Peyer's patch (tissue), 4 donors: Measurements from ENCODE around the gene CELF2. TPM values are rescaled to one million over a fixed set of nuclear protein-coding genes. Genes with fewer than 3 reads are reported as not detected.

Experiments used
- DNase-seq, 3 donors: peaks; one replicate each; pipeline ENCODE4 v3.0.0-alpha.2; 2017 to 2019
- H3K27ac ChIP-seq, 4 donors: fragments of 200-600 bp; sonication (generic); one replicate each; pipeline ENCODE4 v1.5.1; 2016 to 2019
- H3K27me3 ChIP-seq, 2 donors: fragments of 200-600 bp; sonication (generic); one replicate each; pipeline ENCODE4 v1.5.1; 2019
- H3K36me3 ChIP-seq, 3 donors: fragments of 200-600 bp; sonication (generic); one replicate each; pipeline ENCODE4 v1.5.1; 2016 to 2019
- H3K4me1 ChIP-seq, 4 donors: fragments of 200-600 bp; sonication (generic); one replicate each; pipeline ENCODE4 v1.5.1; 2016 to 2019
- H3K4me3 ChIP-seq, 4 donors: fragments of 200-600 bp; sonication (generic); 1 replicate in 3 of 4; 2 replicates in 1 of 4; pipeline ENCODE4 v1.5.1; 2016 to 2019; ENCODE audit warnings: mild to moderate bottlenecking in 1 of 4
- H3K9me3 ChIP-seq, 4 donors: fragments of 200-600 bp; sonication (generic); one replicate each; pipeline ENCODE4 v1.5.1; 2016 to 2019; ENCODE audit warnings: mild to moderate bottlenecking in 1 of 4
- CTCF ChIP-seq, 6 experiments: fragments of 450-650 bp in 4 of 6; fragments of 200-600 bp in 2 of 6; sonication (generic) in 1 of 6; IDR thresholded peaks; one replicate each; pipeline ENCODE4 v1.5.1; 2017 to 2019; ENCODE audit warnings: antibody characterized with exemption in 6 of 6, mild to moderate bottlenecking in 3 of 6, moderate library complexity in 1 of 6
- POLR2A ChIP-seq, 2 donors: fragments of 450-650 bp; IDR thresholded peaks; one replicate each; pipeline ENCODE4 v1.5.1; 2017; ENCODE audit warnings: antibody characterized with exemption in 2 of 2, mild to moderate bottlenecking in 2 of 2, moderate library complexity in 2 of 2
- total RNA-seq, 4 donors: library from RNA; depleted of rRNA; stranded (reverse); fragments of >200 nt; gene quantifications; one replicate each; pipeline ENCODE4 v1.1.0, GENCODE V29; 2016

CELF2 gene
- total RNA-seq, 4 donors from 2014 or later, result 20.5 to 110 (median 40.7) TPM

- H3K27ac ChIP-seq, result peak overlapping the region; percentile 48 to 82 (median 70)
- no peaks in the 10 kb centered on the region for H3K27me3 ChIP-seq
- H3K4me1 ChIP-seq, result peaks cover 0 to 34% (median 11%) of the 10 kb centered on the region in 4 donors
- H3K4me3 ChIP-seq, result peak overlapping the region in 3 of 4 donors; percentile 1 to 28 (median 9)
- peak in 2 of 3 donors; percentile 71 to 75 for DNase-seq
- H3K9me3 ChIP-seq, result no peaks in the 10 kb centered on the region
- TF ChIP-seq POLR2A (IDR thresholded peaks at IDR 0.05), result no peak
- no peak for TF ChIP-seq CTCF (IDR thresholded peaks at IDR 0.05)
- no peaks in the 10 kb centered on the region for H3K36me3 ChIP-seq
Measured at GRCh38 chr10:11175823-11176243, 158.2 kb downstream of the CELF2 start.

GRCh38 chr10:11176746-11177145 is 159.1 kb downstream of the CELF2 start:
- Histone ChIP-seq H3K9me3 (no peaks in the 10 kb centered on the region), H3K4me1 (peaks cover 0 to 34% (median 14%) of the 10 kb centered on the region in 4 donors), H3K27me3 (no peaks in the 10 kb centered on the region), H3K27ac (peak overlapping the region; percentile 48 to 82 (median 70)), H3K36me3 (peaks cover 0 to 5% (median 0%) of the 10 kb centered on the region in 3 donors), H3K4me3 (peak overlapping the region in 1 of 4 donors; percentile 9)
- peak in 2 of 3 donors; percentile 31 to 66 for DNase-seq
- no peak for TF ChIP-seq POLR2A (IDR thresholded peaks at IDR 0.05)
- no peak for TF ChIP-seq CTCF (IDR thresholded peaks at IDR 0.05)

GRCh38 chr10:11177381-11177780 is 159.7 kb downstream of the CELF2 start:
- no peaks in the 10 kb centered on the region for H3K27me3 ChIP-seq
- H3K4me1 ChIP-seq, result peaks cover 0 to 34% (median 14%) of the 10 kb centered on the region in 4 donors
- peak overlapping the region in 1 of 4 donors; percentile 19 for H3K4me3 ChIP-seq
- H3K36me3 ChIP-seq, result peaks cover 0 to 7% (median 0%) of the 10 kb centered on the region in 3 donors
- DNase-seq, result no peak
- peak overlapping the region; percentile 28 to 72 (median 70) for H3K27ac ChIP-seq
- no peaks in the 10 kb centered on the region for H3K9me3 ChIP-seq
- TF ChIP-seq CTCF (IDR thresholded peaks at IDR 0.05) (no peak), POLR2A (IDR thresholded peaks at IDR 0.05) (no peak)

- no peaks in the 10 kb centered on the region for H3K9me3 ChIP-seq
- TF ChIP-seq CTCF (IDR thresholded peaks at IDR 0.05) (no peak), POLR2A (IDR thresholded peaks at IDR 0.05) (no peak)
- DNase-seq, result peak in 2 of 3 donors; percentile 46 to 64
- no peaks in the 10 kb centered on the region for H3K27me3 ChIP-seq
- peaks cover 0 to 34% (median 17%) of the 10 kb centered on the region in 4 donors for H3K4me1 ChIP-seq
- peak overlapping the region in 1 of 4 donors; percentile 19 for H3K4me3 ChIP-seq
- H3K36me3 ChIP-seq, result peaks cover 0 to 11% (median 0%) of the 10 kb centered on the region in 3 donors
- H3K27ac ChIP-seq, result peak overlapping the region; percentile 28 to 72 (median 70)
Measured at GRCh38 chr10:11177926-11178471, 160.3 kb downstream of the CELF2 start.

GRCh38 chr10:11178606-11179515 is 161.2 kb downstream of the CELF2 start:
- peak in 2 of 3 donors; percentile 85 to 91 for DNase-seq
- H3K36me3 ChIP-seq, result peaks cover 0 to 11% (median 0%) of the 10 kb centered on the region in 3 donors
- H3K4me1 ChIP-seq, result peaks cover 0 to 34% (median 18%) of the 10 kb centered on the region in 4 donors
- no peak for TF ChIP-seq POLR2A (IDR thresholded peaks at IDR 0.05)
- no peak for TF ChIP-seq CTCF (IDR thresholded peaks at IDR 0.05)
- H3K4me3 ChIP-seq, result peak overlapping the region in 2 of 4 donors; percentile 10 to 20
- no peaks in the 10 kb centered on the region for H3K27me3 ChIP-seq
- no peaks in the 10 kb centered on the region for H3K9me3 ChIP-seq
- H3K27ac ChIP-seq, result peak overlapping the region; percentile 52 to 72 (median 70)
